A204.1 (cell line): Measurements from ENCODE around the gene DAP3.
"Not testable (repeated sequence)": the region's sequence is repeated elsewhere in the genome, so short reads cannot be mapped to it uniquely, and the experiment has no call there.

Source experiments
- FAIRE-seq: peaks from 2 replicates; lab custom pipeline; 2012; peaks lifted over from hg19 to GRCh38; lab: Jason Lieb, UNC

The DAP3 gene

DNA sequence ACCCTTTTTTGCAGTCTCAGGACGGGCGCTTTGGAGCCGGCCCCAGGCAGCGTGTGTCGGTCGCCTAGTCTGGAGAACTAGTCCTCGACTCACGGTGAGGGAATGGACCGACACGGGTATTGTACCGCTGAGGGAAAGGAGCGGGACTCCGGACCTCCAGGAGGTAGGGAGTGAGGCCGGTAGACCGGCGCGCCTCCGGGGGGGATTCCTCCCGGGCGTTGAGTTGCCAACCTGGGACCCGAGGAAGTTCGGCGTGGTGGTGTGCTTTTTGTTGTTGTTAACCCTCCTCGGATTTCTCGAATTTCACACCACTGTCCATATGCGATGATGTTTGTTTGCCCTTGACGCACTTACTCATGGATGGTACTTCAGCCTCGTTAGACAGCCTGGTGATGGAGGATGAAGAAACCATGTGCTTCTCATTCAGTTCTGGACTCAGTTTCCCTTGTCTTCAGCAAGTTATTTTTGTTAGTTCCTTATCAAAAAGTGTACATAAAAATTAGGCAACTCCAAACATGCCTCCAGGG, at the start of gene DAP3:
TSS of gene DAP3 (plus strand) at position 11 of the 527 bp plus-strand sequence. CDS start 20,689 bp downstream, outside the sequence.
- not testable (repeated sequence) for FAIRE-seq

DNA sequence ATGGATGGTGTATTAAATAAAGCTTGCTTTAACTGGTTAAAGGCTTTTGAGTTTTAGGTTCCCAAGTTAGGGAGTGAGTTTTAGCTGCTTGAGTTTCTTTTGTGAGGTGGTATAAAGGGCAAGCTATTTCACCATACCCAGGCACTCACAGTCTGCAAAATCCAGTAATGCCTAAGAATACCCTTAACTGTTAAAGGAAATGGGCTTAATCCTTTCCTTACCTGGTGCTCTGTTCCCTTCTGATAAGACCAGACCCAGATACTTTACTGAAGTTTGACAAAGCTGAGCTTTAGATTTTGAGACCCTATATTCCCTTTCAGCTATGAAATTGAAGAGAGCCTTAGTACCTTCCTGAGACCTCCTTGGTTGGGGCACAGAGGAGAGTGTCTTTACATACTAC, 48.5 kb upstream of the DAP3 start:
- FAIRE-seq = no peak

DNA sequence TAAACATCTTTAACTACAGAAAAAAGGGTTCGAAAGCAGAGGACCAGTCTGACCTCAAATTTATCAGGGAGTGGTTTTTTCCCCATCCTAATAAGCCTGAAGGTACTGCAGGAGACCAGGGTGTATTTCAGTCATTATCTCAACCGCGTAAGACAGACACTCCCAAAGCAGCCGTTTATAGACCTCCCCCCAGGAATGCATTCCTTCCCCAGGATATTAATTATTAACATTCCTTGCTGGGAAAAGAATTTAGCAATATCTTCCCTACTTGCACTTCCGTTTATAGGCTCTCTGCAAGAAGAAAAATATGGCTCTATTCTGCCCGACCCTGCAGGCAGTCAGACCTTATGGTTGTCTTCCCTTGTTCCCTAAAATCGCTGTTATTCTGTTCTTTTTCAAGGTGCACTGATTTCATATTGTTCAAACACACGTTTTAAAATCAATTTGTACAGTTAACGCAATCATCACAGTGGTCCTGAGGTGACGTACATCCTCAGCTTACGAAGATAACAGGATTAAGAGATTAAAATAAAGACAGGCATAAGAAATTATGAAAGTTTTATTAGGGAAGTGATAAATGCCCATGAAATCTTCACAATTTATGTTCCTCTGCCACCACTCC, 46.2 kb upstream of the DAP3 start:
- FAIRE-seq = not testable (repeated sequence)

DNA sequence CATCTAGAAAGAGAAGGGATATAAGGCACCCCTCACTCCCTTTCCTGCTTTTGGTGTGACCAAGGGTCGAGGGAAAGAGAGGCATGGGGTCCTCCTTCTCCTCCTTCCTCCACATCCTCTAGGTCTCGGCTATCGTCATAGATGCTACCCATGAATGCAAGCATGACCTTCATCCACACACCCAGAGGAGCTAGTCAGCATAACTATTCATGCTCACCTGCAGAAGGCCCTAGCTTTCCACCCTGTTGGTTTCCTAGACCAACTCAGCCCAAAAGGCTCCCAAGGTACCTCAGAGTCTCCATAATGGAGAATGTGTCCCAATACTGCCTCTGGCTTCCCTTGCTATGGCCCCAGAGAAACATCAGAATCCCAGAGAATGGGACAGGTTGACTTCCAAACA, 45.7 kb upstream of the DAP3 start:
- FAIRE-seq = no peak

DNA sequence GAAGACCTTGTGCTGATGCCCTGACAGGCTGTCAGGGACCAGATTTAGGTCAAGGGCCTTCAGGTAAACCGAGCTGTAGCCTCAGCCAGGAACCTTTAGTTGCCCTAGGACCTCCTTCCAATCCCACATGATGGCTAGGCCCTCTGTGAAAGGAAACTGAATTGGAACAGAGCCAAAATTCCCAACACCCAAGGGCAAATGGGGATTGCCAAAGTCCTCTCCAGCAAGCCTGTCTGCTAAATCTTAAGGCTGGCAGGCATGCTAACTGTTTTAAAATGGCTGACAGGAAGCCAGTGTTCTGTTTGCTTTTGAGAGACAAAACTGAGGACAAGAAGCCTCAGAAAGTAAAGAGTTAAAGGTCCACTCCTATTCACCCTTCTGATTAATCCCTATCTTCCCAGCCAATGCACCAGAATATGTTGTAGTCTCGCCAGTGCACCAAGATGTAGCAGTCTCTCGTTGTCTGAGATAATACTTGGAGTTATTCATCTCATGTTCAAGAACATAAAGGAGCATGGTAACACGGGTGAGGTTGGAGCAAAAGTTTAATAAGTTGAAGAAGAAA, 43.8 kb upstream of the DAP3 start:
- FAIRE-seq = no peak

DNA sequence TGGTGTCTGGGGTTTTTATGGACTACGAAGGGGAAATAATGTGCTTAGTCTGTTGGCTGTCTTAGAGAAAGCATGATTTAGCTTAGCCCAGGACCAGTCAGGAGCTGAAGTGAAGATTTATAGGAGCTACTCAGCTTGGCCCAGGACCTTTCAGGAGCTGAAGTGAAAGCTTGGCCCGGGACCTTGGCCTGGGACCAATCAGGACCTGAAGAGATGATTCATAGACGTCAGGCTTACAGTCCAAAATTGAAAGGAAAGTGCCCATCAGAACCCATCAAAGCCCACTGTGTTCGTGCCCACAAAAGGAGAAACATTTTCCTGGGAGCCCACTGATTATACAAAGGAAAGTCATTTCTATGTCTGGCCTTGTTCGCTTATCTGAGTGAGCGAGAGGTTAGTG, 43.2 kb upstream of the DAP3 start:
- no peak for FAIRE-seq

DNA sequence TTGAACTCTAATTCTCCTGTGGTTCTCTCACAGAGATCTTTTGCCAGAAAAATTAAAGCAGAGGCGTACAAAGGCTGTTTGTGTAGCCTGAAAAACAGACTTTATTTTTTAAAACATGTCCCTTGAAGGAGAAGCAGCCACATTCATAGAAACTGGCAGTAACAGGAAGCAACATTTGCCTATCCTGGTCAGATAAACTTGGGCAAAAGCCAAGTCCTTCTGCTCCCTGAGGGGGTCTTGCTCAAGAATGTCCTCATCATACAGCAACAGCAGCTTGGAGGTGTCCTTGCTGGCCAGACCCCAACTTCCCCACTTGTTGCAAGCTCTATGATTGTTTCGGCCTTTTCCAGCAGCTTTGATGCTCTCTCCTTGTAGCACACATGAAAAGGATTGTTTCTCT, 42.6 kb upstream of the DAP3 start:
- no peak for FAIRE-seq

DNA sequence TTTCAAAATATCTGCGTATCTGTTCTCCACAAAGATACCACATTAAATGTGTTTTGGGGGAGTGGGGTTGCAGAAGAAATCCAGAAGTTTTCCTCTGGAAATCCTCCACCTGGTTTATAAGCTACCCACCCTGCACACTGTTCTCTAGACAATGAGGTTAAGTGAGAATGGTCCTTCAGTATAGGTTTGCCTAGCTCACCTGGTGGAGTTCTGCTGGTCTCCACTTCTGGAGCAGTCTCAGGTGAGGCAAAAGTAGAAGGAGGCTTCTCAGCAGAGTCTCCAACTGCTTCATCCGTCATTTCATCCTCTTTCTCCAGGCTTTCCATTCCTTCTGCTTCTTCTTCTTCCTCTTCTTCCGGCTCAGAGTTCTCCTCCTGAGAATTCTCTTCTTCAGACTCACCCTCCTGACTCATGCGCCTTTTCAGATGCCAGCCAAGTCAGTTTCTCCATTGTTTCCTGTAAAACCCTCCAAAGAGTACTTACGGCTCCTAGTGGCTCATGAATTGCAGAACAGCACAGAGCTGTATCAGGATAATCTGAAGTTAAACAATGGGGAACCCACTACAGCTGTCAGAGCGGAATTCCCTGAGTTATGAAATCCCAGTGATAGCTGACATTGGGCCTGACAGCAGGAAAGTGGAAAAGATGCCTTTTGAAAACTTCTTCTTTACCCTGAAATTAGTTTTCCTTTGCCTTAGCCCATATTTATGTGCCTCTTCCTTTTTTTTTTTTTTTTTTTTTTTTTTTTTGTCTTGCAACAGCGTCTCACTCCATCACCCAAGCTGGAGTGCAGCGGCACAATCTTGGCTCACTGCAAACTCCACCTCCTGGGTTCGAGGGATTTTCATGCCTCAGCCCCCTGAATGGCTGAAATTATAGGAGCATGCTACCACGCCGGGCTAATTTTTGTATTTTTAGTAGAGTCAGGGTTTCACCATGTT, 40.4 kb upstream of the DAP3 start:
- FAIRE-seq = no peak

DNA sequence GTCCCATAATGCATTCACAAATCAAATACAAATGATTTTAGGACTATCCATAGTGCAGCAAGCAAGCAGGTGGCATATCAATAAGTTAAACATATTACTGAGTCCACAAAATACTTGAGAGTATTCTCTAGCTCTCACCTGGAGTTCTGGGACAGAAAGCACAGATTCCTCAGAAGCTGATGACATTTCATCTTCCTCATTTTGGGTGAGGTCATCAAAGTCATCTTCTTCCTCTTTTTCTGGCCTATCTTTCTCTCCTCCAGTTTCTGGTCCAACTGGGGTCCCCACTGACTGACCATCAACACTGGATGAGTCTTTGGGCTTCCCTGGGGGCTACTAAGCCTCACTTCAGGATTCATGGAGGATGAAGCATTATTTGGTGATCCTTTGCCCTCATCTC, 39.2 kb upstream of the DAP3 start:
- no peak for FAIRE-seq

DNA sequence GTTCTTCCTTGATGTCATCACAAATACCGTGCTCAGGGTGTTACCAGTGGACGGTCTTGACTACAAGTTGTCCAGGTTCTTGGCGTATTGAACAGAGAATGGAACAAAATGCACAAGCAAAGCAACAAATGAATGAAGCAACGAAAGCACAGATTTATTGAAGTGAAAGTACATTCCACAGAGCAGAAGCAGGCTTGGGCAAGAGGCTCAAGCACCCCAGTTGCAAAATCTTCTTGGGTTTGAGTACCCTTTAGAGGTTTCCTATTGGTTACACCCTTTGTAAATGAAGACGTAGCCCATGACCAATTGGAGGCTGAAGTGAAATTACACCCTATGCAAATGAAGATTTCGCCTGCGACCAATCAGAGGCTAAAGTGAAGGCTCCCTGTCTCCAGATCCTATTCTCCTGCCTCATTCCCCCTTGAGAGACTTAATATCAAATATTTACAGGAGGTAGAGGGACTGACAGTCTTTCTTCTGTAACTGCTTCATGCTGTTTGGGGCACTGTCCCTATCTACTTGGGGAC, 38.6 kb upstream of the DAP3 start:
- FAIRE-seq = no peak

DNA sequence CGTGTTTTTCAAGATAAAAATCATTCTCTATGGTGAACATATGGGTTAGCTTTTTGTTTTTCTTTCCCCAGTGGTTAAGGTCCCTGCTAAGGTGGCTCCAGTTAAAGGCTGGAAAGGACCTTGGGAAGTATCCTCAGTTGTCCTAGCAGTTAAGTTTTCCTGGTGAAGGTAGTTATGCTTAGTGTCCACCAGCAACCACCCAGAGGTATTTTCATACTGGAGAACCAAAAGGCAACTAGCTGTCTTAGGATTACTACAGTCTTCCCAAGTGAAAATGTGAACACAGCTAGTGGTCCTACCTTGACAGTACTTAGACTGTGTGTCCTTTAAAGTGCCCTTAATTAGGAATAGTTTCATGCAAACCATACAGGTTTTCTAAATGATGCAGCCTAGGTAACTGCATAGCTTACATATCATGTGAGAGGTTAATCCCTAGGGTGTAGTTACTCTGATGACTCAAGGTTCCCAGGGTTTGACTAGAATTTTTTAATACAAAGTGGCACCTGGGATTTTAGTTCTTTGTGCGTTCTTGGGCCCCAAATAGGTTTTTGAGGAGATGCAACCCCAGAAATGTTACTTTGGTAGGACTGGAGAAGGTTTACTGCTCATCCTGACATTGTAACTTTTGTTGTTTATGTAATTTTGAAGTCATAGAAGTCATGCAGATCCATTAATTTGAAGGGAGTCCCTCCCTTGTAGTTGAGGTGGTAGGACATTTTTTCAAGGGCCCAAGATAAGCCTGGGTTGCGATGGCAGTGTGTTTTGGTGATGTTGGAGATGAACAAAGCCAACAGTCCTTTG, 36.8 kb upstream of the DAP3 start:
- FAIRE-seq = no peak

DNA sequence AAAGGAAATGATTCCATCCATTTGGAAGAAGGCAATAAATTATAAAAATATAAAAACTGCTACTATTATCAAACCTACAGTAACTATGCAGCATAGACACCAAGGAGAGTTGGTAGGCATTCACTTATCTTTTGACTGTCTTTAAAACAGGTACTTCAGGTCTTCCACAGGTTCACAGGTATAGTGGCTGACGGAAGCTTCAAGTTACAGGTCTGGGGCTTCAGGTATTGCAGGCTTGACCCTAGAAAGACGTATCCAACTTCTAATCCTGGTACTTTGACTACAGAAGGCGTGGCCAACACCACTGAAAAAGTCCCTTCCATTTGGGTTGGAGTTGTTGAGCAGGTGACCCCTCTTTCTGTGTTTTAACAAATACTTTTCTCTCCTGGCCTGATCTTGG, 35.9 kb upstream of the DAP3 start:
- no peak for FAIRE-seq

DNA sequence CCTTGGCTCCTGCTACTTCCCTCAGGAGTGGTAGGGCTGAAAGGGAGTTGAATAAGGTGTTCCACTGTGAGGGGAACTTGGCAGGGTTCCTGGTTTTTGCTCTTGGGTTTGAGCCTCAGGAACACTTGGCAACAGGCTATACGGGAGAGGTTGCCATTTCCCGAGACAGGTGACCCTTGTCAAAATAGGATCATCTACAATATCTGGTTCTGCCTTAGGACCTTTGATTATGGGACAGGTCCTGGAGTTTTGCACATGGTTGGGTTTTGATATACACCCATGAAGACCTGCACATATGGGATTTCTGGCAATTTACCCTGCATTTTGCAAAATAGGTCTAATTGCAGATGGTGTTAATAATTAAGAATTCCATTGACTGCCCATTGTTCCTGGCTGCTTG, 31.4 kb upstream of the DAP3 start:
- FAIRE-seq = no peak

DNA sequence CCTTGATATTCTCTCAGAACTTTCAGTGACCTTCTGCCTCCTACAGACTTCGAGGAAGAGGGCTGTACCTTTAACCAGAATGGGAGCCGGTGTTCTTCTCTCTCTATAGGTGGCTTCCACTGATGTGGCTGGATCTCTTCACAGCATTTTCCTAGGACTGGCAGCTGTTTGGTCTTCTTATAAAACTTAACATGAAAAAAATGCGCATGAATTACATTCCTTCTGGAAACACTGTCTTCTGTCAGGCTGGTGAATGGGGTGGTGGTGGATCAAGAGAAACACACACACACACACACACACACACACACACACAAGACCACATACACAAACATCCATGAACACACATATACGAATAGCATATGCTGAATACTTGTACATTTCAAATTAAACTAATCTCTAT, 27.7 kb upstream of the DAP3 start:
- FAIRE-seq = not testable (repeated sequence)

DNA sequence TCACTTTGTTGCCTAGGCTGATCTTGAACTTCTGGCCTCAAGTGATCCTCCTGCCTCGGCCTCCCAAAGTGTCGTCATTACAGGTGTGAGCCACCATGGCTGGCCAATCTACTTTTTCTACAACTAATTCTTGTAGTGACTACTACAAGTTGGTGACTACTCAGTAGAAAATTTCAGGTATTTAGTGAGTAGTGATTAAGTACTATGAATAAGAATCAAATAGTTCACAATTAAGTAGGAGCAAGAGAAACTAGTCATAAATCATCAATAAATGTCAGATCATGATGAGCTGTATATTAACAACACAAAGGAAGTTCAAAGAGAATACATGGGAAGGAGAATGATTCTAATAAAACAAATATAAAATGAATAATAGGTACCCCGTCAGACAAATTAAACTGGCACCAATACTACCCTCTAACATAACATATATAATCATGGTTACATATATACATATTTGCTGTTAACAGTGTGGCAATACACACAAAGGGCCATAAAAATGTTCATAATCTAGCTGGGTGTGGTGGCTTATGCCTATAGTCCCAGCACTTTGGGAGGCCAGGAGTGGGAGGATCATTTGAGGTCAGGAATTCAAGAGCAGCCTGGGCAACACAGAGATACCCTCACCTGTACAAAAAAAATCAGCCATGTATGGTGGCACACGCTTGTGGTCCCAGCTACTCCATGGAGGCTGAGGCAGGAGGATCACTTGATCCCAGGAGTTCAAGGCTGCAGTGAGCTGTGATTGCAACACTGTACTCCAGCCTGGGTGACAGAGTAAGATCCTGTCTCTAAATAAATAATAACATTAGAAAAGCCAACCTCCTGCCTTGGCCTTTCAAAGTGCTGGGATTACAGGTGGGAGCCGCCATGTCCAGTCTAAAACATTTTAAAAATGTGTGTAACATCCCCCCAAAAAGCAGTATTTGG, 19.4 kb upstream of the DAP3 start:
- no peak for FAIRE-seq

DNA sequence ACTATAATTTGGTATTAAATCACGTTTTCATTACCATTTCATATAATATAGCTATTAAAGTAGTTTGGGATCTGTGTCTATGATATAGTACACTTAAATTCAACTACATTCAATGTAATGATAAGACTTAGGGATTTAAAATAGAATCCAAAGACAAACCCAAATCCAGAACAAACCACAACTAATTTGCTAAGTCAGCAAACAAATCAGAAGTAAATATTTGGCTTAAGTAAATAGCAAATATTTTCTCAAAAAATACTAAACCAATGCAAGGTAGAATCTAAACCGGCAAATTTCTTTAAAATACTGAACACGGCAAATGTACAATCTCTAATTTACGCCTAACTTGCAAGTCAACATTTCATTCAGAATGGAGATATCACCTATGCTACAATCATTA, 17.1 kb upstream of the DAP3 start:
- FAIRE-seq = no peak

DNA sequence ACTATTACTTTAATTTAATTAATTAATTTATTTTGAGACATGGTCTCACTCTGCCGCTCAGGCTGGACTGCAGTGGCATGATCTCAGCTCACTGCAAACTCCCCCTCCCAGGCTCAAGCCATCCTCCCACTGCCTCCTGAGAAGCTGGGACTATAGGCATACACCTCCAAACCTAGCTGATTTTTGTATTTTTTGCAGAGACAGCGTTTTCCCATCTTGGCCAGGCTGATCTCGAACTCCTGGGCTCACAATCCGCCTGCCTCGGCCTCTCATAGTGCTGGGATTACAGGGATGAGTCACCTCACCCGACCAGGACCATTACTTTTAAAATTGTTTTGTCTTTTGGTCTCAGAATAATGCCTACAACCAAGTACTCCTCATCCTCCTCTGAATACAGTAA, 15.9 kb upstream of the DAP3 start:
- no peak for FAIRE-seq

DNA sequence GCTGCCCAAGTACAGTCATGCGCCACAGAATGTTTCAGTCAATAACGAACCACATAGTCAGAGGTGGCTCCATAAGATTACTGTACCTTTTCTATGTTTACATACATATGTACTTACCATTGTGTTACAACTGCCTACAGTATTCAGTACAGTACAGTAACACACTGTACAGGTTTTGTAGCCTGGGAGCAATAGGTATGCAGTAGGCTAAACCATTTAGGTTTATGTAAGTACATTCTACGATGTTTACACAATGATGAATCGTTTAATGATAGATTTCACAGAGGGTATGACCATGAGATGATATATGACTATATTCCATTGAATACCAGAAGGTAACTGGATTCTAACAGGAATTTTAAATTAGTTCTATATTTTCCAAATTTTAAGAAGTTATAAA, 10.9 kb upstream of the DAP3 start:
- no peak for FAIRE-seq

DNA sequence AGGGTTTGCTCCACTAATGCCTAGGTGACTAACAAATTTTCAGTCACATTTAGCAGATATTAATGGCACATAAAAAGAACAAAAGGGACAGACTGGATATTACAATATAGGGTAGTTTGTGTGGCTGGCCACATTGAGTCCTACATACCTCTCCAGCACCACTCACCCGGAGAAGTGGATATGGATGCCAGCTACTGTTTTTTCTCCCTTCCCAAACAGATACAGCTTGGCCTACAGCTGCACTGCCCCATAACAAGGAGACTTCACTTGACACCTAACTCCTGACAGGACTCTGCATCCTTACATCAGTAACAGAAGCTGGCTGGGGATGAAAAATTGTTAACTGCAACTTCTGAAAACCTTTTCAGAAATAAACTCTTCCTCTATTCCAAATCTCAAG, 9.9 kb upstream of the DAP3 start:
- FAIRE-seq = not testable (repeated sequence)

DNA sequence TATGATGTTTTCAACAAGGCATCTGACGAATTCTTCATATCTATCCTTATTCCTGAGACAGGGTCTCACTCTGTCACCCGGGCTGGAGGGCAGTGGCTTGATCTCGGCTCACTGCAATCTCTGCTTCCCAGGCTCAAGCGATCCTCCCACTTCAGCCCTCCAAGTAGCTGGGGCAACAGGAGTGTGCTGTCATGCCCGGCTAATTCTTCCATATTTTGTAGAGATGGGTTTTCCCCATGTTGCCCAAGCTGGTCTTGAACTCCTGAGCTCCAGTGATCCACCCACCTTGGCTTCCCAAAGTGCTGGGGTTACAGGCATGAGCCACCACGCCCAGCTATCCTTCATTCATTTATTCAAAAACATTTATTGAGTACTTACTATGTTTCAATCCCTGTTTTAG, 8.4 kb upstream of the DAP3 start:
- no peak for FAIRE-seq

DNA sequence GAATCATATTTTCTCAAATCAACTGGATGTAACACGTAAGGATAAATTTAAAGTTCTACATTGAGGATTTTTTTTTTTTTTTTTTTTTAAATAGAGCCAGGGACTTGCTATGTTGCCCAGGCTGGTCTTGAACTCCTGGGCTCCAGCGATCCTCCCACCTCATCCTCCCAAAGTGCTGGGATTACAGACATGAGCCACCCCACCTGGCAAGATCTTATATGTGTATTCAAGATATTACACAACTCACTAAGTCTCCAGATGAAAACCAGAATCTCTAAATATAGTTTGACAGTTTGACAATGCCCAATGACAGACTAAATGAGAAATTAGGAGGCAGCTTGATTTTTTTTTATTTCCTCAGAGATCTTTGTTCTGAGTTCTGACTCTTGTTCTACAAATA, 7.1 kb upstream of the DAP3 start:
- FAIRE-seq = no peak
